ENCODE data around the gene SELENOT. TPM values are rescaled to one million over a fixed set of nuclear protein-coding genes. Genes with fewer than 3 reads are reported as not detected.

SELENOT gene
- total and polyA plus RNA-seq, 4 experiments from 2014 or later = 71.8 to 408 (median 191) TPM

DNA sequence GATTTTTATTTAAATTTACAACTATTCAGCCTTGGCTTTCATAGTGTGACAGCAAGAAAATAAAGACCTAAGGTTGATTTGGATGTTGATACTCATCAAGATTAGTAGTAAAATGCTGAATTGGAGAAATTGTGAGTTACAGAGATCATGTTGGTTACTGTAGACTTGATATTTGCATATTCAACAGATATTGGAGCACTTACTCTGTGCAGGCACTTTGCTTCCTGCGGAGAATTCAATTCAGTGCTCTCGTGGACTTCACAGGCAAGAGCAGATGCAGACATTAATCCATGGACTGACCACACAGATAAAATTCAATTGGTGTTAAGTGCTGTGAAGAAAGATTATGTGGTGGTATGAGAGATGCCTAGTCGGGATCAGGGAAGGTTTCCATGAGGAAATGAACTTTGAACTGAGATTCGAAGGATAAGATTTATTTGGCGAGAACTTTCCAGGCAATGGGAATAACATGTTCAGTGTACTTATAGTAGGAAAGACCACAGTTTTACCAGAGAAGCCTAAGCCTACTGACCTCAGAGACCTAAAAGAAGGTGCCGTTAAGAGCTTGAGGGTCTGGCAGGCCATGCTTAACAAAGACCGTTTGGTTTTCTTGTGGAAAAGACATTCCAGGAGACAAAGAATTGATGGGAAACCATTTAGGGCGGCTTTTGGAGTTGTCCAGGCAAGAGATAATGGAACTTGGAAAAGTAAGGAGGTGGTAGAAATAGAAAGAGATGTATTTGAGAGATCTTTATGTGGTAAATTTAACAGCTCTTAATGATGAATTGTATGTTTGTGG is 4.3 kb downstream of the SELENOT start:
- Mint-ChIP-seq H3K9me3 (no peaks in the 10 kb centered on the region), H3K27ac (peak overlapping the region in 4 of 7 donors; percentile 1 to 83 (median 26)), H3K4me3 (peak overlapping the region in 7 of 8 donors; percentile 1 to 89 (median 36)), H3K4me1 (peaks cover 52 to 91% (median 71%) of the 10 kb centered on the region in 4 donors), H3K36me3 (peaks cover 22 to 50% of the 10 kb centered on the region in 2 donors), H3K27me3 (no peaks in the 10 kb centered on the region)
- Histone ChIP-seq H3K4me3 (ENCODE audit: low read length in 2 of 2) (no peak overlapping the region), H3K4me1 (ENCODE audit: insufficient read depth, low read length) (peaks cover 82% of the 10 kb centered on the region), H3K27ac (ENCODE audit: low read depth, low read length) (no peak overlapping the region), H3K9me3 (ENCODE audit: control insufficient read depth in 1 of 2, low read length in 2 of 2) (no peaks in the 10 kb centered on the region), H3K36me3 (ENCODE audit: insufficient read depth, low read length) (peaks cover 2% of the 10 kb centered on the region), H3K27me3 (ENCODE audit: insufficient read depth, low read length) (no peaks in the 10 kb centered on the region)
- intact Hi-C loops (cut with micrococcal nuclease) = loop anchor here (5.0 to 10.0 kb wide), 3 partner anchors 35 to 793 kb away; partner anchors contain the start of genes PFN2 and RNF13
- CTCF ChIA-PET (ENCODE audit: partially characterized antibody) = interaction anchor here (0.7 kb wide), 1 partner anchor 81 kb away, joined by 3 read pairs; no protein-coding TSS in a partner anchor
- no peak for DNase-seq
- POLR2A ChIA-PET (ENCODE audit: partially characterized antibody) = interaction anchor here (0.8 to 1.0 kb wide), 2 partner anchors 61 to 96 kb away, joined by 3 to 5 read pairs; partner anchors contain the start of genes EIF2A, ERICH6 and SERP1

DNA sequence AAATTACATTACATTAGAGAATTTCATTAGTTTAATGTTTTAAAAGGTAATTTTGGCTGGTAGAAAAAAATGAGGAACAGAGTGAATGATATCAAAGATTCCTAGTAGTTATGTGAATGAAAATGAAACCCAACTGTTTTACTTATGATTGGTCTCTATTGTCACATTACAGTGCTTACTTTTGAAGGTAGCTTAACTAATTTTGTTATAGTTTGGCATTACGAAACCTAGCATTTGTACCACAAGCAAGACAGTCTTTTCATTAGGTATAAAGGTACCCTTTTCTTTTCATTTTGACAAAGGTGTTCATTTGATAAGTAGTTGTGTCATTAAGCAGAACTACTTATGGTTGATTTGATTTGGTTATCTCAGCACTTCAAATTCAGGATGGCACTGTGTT is 6.9 kb downstream of the SELENOT start:
- no peak for DNase-seq
- H3K9me3 ChIP-seq (ENCODE audit: control insufficient read depth in 1 of 2, low read length in 2 of 2) = no peaks in the 10 kb centered on the region
- intact Hi-C loops (cut with micrococcal nuclease) = loop anchor here (5.0 to 10.0 kb wide), 3 partner anchors 38 to 795 kb away; partner anchors contain the start of genes PFN2 and RNF13
- ChIA-PET POLR2A (ENCODE audit: partially characterized antibody) (no interaction called here), CTCF (ENCODE audit: partially characterized antibody) (no interaction called here)
- no peaks in the 10 kb centered on the region for H3K27me3 ChIP-seq (ENCODE audit: insufficient read depth, low read length)
- peaks cover 84% of the 10 kb centered on the region for H3K4me1 ChIP-seq (ENCODE audit: insufficient read depth, low read length)
- H3K4me3 ChIP-seq (ENCODE audit: low read length in 2 of 2) = no peak overlapping the region
- Mint-ChIP-seq H3K4me1 (peaks cover 59 to 91% (median 76%) of the 10 kb centered on the region in 4 donors), H3K27ac (peak overlapping the region in 2 of 7 donors; percentile 67 to 89), H3K36me3 (peaks cover 34 to 51% of the 10 kb centered on the region in 2 donors), H3K9me3 (peaks cover 0 to 5% (median 0%) of the 10 kb centered on the region in 8 donors), H3K4me3 (peak overlapping the region in 5 of 8 donors; percentile 30 to 60 (median 53)), H3K27me3 (no peaks in the 10 kb centered on the region)
- H3K36me3 ChIP-seq (ENCODE audit: insufficient read depth, low read length) = peaks cover 7% of the 10 kb centered on the region
- H3K27ac ChIP-seq (ENCODE audit: low read depth, low read length) = no peak overlapping the region

DNA sequence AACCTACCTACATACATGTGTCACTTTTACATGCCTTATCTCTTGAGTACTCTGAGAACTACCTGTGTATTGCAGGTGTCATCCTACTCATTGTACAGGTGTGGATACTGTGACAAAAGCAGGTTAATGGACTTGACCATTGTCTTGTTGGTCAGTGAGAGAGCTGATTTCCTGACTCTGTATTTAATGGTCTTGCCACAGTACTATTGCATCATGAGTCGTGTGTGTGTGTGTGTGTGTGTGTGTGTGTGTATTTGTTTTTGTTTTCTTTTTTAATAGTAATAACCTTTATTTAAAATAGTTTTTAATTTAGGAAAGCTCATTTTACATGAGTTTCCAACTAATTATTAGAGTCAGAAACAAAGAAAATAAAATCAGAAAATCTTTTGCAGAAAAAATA is 7.7 kb downstream of the SELENOT start:
- Mint-ChIP-seq H3K36me3 (peaks cover 30 to 50% of the 10 kb centered on the region in 2 donors), H3K4me3 (peak overlapping the region in 2 of 8 donors; percentile 30 to 57)
- CTCF ChIA-PET (ENCODE audit: partially characterized antibody) = no interaction called here

DNA sequence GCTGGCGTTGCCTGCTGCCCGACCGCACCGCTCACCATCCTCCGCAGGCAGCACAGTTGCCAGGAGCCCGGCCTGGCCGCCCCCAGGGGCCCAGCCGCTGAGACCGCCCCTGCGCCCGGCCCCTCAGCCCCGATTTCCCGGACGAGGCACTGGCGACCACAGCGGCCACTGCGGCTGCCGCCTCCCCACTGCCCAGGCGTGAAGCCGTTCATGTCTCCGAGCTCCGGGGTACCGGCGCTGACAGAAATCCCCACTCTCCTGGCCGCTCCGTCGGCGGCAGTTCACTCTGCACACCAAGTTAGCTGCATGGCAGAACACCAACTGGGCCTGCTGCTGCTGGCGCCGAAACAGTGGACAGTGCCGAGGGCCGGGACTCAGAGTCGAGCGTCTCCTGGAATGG is 8.5 kb downstream of the SELENOT start:
- Mint-ChIP-seq H3K27me3 (no peaks in the 10 kb centered on the region), H3K9me3 (peaks cover 0 to 5% (median 0%) of the 10 kb centered on the region in 8 donors), H3K36me3 (peaks cover 27 to 44% of the 10 kb centered on the region in 2 donors), H3K4me3 (peak overlapping the region in 1 of 8 donors; percentile 44), H3K27ac (no peak overlapping the region), H3K4me1 (peaks cover 48 to 77% (median 65%) of the 10 kb centered on the region in 4 donors)
- intact Hi-C loops (cut with micrococcal nuclease) = no loop called here
- Histone ChIP-seq H3K27ac (ENCODE audit: low read depth, low read length) (no peak overlapping the region), H3K4me3 (ENCODE audit: low read length in 2 of 2) (no peak overlapping the region), H3K27me3 (ENCODE audit: insufficient read depth, low read length) (no peaks in the 10 kb centered on the region), H3K9me3 (ENCODE audit: control insufficient read depth in 1 of 2, low read length in 2 of 2) (no peaks in the 10 kb centered on the region), H3K4me1 (ENCODE audit: insufficient read depth, low read length) (peaks cover 71% of the 10 kb centered on the region), H3K36me3 (ENCODE audit: insufficient read depth, low read length) (peaks cover 7% of the 10 kb centered on the region)
- ChIA-PET CTCF (ENCODE audit: partially characterized antibody) (interaction anchor here (1.3 kb wide), 1 partner anchor 21 kb away, joined by 4 read pairs; no protein-coding TSS in a partner anchor), POLR2A (ENCODE audit: partially characterized antibody) (interaction anchor here (1.0 to 1.1 kb wide), 3 partner anchors 9 to 1482 kb away, joined by 3 read pairs; partner anchors contain the start of gene HPS3)
- DNase-seq = no peak

More for the DNA sequence above, 7.7 kb downstream of the SELENOT start:
- Histone ChIP-seq H3K4me1 (ENCODE audit: insufficient read depth, low read length) (peaks cover 78% of the 10 kb centered on the region), H3K27ac (ENCODE audit: low read depth, low read length) (no peak overlapping the region), H3K9me3 (ENCODE audit: control insufficient read depth in 1 of 2, low read length in 2 of 2) (no peaks in the 10 kb centered on the region), H3K36me3 (ENCODE audit: insufficient read depth, low read length) (peaks cover 7% of the 10 kb centered on the region), H3K27me3 (ENCODE audit: insufficient read depth, low read length) (no peaks in the 10 kb centered on the region), H3K4me3 (ENCODE audit: low read length in 2 of 2) (no peak overlapping the region)
- intact Hi-C loops (cut with micrococcal nuclease) = no loop called here
- Mint-ChIP-seq H3K4me1 (peaks cover 54 to 83% (median 71%) of the 10 kb centered on the region in 4 donors), H3K27ac (peak overlapping the region in 2 of 7 donors; percentile 41 to 61), H3K9me3 (peaks cover 0 to 5% (median 0%) of the 10 kb centered on the region in 8 donors), H3K27me3 (no peaks in the 10 kb centered on the region)
- POLR2A ChIA-PET (ENCODE audit: partially characterized antibody) = interaction anchor here (1.0 to 1.1 kb wide), 3 partner anchors 8 to 1481 kb away, joined by 3 read pairs; partner anchors contain the start of gene HPS3
- DNase-seq = no peak

DNA sequence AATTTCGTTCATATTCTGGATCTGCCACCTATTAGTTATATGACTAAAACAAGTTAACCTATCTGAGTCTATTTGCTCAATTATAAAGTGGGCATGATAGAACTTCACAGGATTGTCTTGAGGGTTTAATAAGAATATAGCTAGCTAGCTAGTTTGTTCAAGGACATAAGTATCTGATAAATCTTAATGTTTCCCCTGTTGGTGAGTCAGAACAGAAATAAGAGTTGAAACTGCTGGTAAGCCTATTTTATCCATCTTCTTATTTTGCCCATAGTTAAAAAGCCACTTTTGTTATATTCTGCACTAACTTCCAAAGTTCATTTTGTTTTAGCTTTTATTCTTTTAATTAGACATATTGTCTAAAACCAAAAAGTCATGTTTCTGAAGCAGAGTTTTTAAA is 9.4 kb downstream of the SELENOT start:
- no peak overlapping the region for H3K4me3 ChIP-seq (ENCODE audit: low read length in 2 of 2)
- no peak overlapping the region for H3K27ac ChIP-seq (ENCODE audit: low read depth, low read length)
- Mint-ChIP-seq H3K36me3 (peaks cover 25 to 38% of the 10 kb centered on the region in 2 donors), H3K4me1 (peaks cover 46 to 77% (median 64%) of the 10 kb centered on the region in 4 donors), H3K9me3 (peaks cover 0 to 5% (median 0%) of the 10 kb centered on the region in 8 donors), H3K27ac (peak overlapping the region in 1 of 7 donors; percentile 12), H3K4me3 (peak overlapping the region in 2 of 8 donors; percentile 22 to 37), H3K27me3 (no peaks in the 10 kb centered on the region)
- POLR2A ChIA-PET (ENCODE audit: partially characterized antibody) = interaction anchor here (1.0 to 1.1 kb wide), 2 partner anchors 10 to 149 kb away, joined by 3 to 5 read pairs; partner anchors contain the start of gene SELENOT
- DNase-seq = no peak
- CTCF ChIA-PET (ENCODE audit: partially characterized antibody) = interaction anchor here (0.8 to 1.6 kb wide), 3 partner anchors 10 to 79 kb away, joined by 3 to 7 read pairs (median 4); partner anchors contain the start of gene SELENOT
- no peaks in the 10 kb centered on the region for H3K27me3 ChIP-seq (ENCODE audit: insufficient read depth, low read length)
- H3K9me3 ChIP-seq (ENCODE audit: control insufficient read depth in 1 of 2, low read length in 2 of 2) = no peaks in the 10 kb centered on the region
- peaks cover 71% of the 10 kb centered on the region for H3K4me1 ChIP-seq (ENCODE audit: insufficient read depth, low read length)
- intact Hi-C loops (cut with micrococcal nuclease) = no loop called here
- H3K36me3 ChIP-seq (ENCODE audit: insufficient read depth, low read length) = peaks cover 7% of the 10 kb centered on the region

DNA sequence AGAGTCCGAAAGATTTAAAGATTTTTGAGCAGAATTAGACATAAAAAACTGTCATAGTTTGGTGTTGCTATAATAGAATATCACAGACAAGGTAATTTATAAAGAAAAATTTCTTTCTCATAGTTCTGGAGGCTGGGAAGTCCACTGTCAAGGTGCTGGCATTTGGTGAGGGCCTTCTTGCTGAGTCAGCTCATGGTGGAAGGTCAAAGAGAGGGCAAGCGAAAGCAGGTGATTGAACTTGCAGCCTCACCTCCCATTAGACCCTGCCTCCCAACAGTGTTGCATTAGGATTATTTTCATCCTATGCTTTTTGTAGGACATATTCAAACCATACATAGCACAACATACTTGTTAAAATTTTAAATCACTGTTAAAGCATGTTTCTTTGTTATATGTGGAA is 9.9 kb downstream of the SELENOT start:
- Mint-ChIP-seq H3K4me3 (peak overlapping the region in 3 of 8 donors; percentile 23 to 37 (median 36)), H3K9me3 (peaks cover 0 to 5% (median 0%) of the 10 kb centered on the region in 8 donors), H3K4me1 (peaks cover 41 to 77% (median 62%) of the 10 kb centered on the region in 4 donors), H3K27ac (peak overlapping the region in 2 of 7 donors; percentile 12 to 22), H3K36me3 (peaks cover 22 to 36% of the 10 kb centered on the region in 2 donors), H3K27me3 (no peaks in the 10 kb centered on the region)
- no peak overlapping the region for H3K4me3 ChIP-seq (ENCODE audit: low read length in 2 of 2)
- H3K4me1 ChIP-seq (ENCODE audit: insufficient read depth, low read length) = peaks cover 71% of the 10 kb centered on the region
- POLR2A ChIA-PET (ENCODE audit: partially characterized antibody) = interaction anchor here (0.6 to 1.1 kb wide), 3 partner anchors 10 to 1573 kb away, joined by 3 to 5 read pairs (median 5); partner anchors contain the start of gene SELENOT
- no peak overlapping the region for H3K27ac ChIP-seq (ENCODE audit: low read depth, low read length)
- intact Hi-C loops (cut with micrococcal nuclease) = no loop called here
- no peaks in the 10 kb centered on the region for H3K9me3 ChIP-seq (ENCODE audit: control insufficient read depth in 1 of 2, low read length in 2 of 2)
- no peaks in the 10 kb centered on the region for H3K27me3 ChIP-seq (ENCODE audit: insufficient read depth, low read length)
- no peak for DNase-seq
- peaks cover 8% of the 10 kb centered on the region for H3K36me3 ChIP-seq (ENCODE audit: insufficient read depth, low read length)
- CTCF ChIA-PET (ENCODE audit: partially characterized antibody) = interaction anchor here (1.6 kb wide), 1 partner anchor 10 kb away, joined by 7 read pairs; the partner anchor contains the start of gene SELENOT

Data from CD4-positive, alpha-beta memory T cell (primary cell).